ENCODE measurements around the gene RIPOR3.
"Not testable (repeated sequence)": the region's sequence is repeated elsewhere in the genome, so short reads cannot be mapped to it uniquely, and the experiment has no call there.

Gene RIPOR3

GRCh38 chr20:50698255-50698654 lies 6.9 kb upstream of the RIPOR3 start:
- not testable (repeated sequence) for H3K27me3 ChIP-seq (ENCODE audit: control insufficient read depth, insufficient read depth, low read length); H3K36me3 ChIP-seq (ENCODE audit: control insufficient read depth, low read depth, low read length); H3K4me3 ChIP-seq (ENCODE audit: low read length); H3K9me3 ChIP-seq (ENCODE audit: control insufficient read depth, low read depth, low read length); H3K4me1 ChIP-seq (ENCODE audit: control insufficient read depth, low read depth, low read length); H3K9ac ChIP-seq (ENCODE audit: low read length); H3K27ac ChIP-seq (ENCODE audit: low read length)

GRCh38 chr20:50695135-50695872 lies 4.0 kb upstream of the RIPOR3 start:
- Histone ChIP-seq H3K9me3 (ENCODE audit: control insufficient read depth, low read depth, low read length) (no peaks in the 10 kb centered on the region), H3K9ac (ENCODE audit: low read length) (no peak overlapping the region), H3K4me3 (ENCODE audit: low read length) (no peak overlapping the region), H3K4me1 (ENCODE audit: control insufficient read depth, low read depth, low read length) (peaks cover 15% of the 10 kb centered on the region), H3K27ac (ENCODE audit: low read length) (no peak overlapping the region), H3K27me3 (ENCODE audit: control insufficient read depth, insufficient read depth, low read length) (peaks cover 7% of the 10 kb centered on the region), H3K36me3 (ENCODE audit: control insufficient read depth, low read depth, low read length) (no peaks in the 10 kb centered on the region)

- no peak overlapping the region for H3K9ac ChIP-seq (ENCODE audit: low read length)
Observed at GRCh38 chr20:50694379-50695134, 3.2 kb upstream of the RIPOR3 start.

GRCh38 chr20:50693001-50693400 lies 1.7 kb upstream of the RIPOR3 start:
- Histone ChIP-seq H3K9ac (ENCODE audit: low read length) (no peak overlapping the region), H3K36me3 (ENCODE audit: control insufficient read depth, low read depth, low read length) (no peaks in the 10 kb centered on the region), H3K9me3 (ENCODE audit: control insufficient read depth, low read depth, low read length) (no peaks in the 10 kb centered on the region), H3K4me3 (ENCODE audit: low read length) (no peak overlapping the region), H3K27me3 (ENCODE audit: control insufficient read depth, insufficient read depth, low read length) (peaks cover 15% of the 10 kb centered on the region), H3K4me1 (ENCODE audit: control insufficient read depth, low read depth, low read length) (peaks cover 23% of the 10 kb centered on the region), H3K27ac (ENCODE audit: low read length) (no peak overlapping the region)

More at GRCh38 chr20:50694379-50695134, 3.2 kb upstream of the RIPOR3 start:
- Histone ChIP-seq H3K9me3 (ENCODE audit: control insufficient read depth, low read depth, low read length) (no peaks in the 10 kb centered on the region), H3K36me3 (ENCODE audit: control insufficient read depth, low read depth, low read length) (no peaks in the 10 kb centered on the region), H3K27me3 (ENCODE audit: control insufficient read depth, insufficient read depth, low read length) (peaks cover 13% of the 10 kb centered on the region), H3K4me1 (ENCODE audit: control insufficient read depth, low read depth, low read length) (peaks cover 22% of the 10 kb centered on the region), H3K27ac (ENCODE audit: low read length) (no peak overlapping the region), H3K4me3 (ENCODE audit: low read length) (no peak overlapping the region)

- Histone ChIP-seq H3K36me3 (ENCODE audit: control insufficient read depth, low read depth, low read length) (no peaks in the 10 kb centered on the region), H3K4me3 (ENCODE audit: low read length) (no peak overlapping the region), H3K9ac (ENCODE audit: low read length) (peak overlapping the region; percentile 25), H3K4me1 (ENCODE audit: control insufficient read depth, low read depth, low read length) (peaks cover 23% of the 10 kb centered on the region), H3K27me3 (ENCODE audit: control insufficient read depth, insufficient read depth, low read length) (peaks cover 15% of the 10 kb centered on the region), H3K27ac (ENCODE audit: low read length) (no peak overlapping the region), H3K9me3 (ENCODE audit: control insufficient read depth, low read depth, low read length) (no peaks in the 10 kb centered on the region)
Observed at GRCh38 chr20:50692552-50692933, 1.2 kb upstream of the RIPOR3 start.

GRCh38 chr20:50691573-50692551 lies 520 bp upstream of the RIPOR3 start:
- peak overlapping the region; percentile 25 for H3K9ac ChIP-seq (ENCODE audit: low read length)
- peaks cover 23% of the 10 kb centered on the region for H3K4me1 ChIP-seq (ENCODE audit: control insufficient read depth, low read depth, low read length)
- no peaks in the 10 kb centered on the region for H3K36me3 ChIP-seq (ENCODE audit: control insufficient read depth, low read depth, low read length)
- H3K27me3 ChIP-seq (ENCODE audit: control insufficient read depth, insufficient read depth, low read length), result peaks cover 15% of the 10 kb centered on the region
- no peak overlapping the region for H3K27ac ChIP-seq (ENCODE audit: low read length)
- no peaks in the 10 kb centered on the region for H3K9me3 ChIP-seq (ENCODE audit: control insufficient read depth, low read depth, low read length)
- H3K4me3 ChIP-seq (ENCODE audit: low read length), result peak overlapping the region; percentile 64

- H3K4me3 ChIP-seq (ENCODE audit: low read length), result peak overlapping the region; percentile 64
- no peak overlapping the region for H3K9ac ChIP-seq (ENCODE audit: low read length)
- H3K27ac ChIP-seq (ENCODE audit: low read length), result no peak overlapping the region
- H3K4me1 ChIP-seq (ENCODE audit: control insufficient read depth, low read depth, low read length), result peaks cover 23% of the 10 kb centered on the region
- no peaks in the 10 kb centered on the region for H3K9me3 ChIP-seq (ENCODE audit: control insufficient read depth, low read depth, low read length)
- no peaks in the 10 kb centered on the region for H3K36me3 ChIP-seq (ENCODE audit: control insufficient read depth, low read depth, low read length)
- H3K27me3 ChIP-seq (ENCODE audit: control insufficient read depth, insufficient read depth, low read length), result peaks cover 15% of the 10 kb centered on the region
Observed at GRCh38 chr20:50689864-50690649, 1.3 kb downstream of the RIPOR3 start.

GRCh38 chr20:50688256-50688975 lies 2.9 kb downstream of the RIPOR3 start:
- H3K27me3 ChIP-seq (ENCODE audit: control insufficient read depth, insufficient read depth, low read length), result peaks cover 15% of the 10 kb centered on the region
- no peaks in the 10 kb centered on the region for H3K36me3 ChIP-seq (ENCODE audit: control insufficient read depth, low read depth, low read length)
- no peak overlapping the region for H3K4me3 ChIP-seq (ENCODE audit: low read length)
- H3K9ac ChIP-seq (ENCODE audit: low read length), result no peak overlapping the region
- H3K9me3 ChIP-seq (ENCODE audit: control insufficient read depth, low read depth, low read length), result no peaks in the 10 kb centered on the region
- peaks cover 23% of the 10 kb centered on the region for H3K4me1 ChIP-seq (ENCODE audit: control insufficient read depth, low read depth, low read length)
- no peak overlapping the region for H3K27ac ChIP-seq (ENCODE audit: low read length)

GRCh38 chr20:50686821-50687220 lies 4.5 kb downstream of the RIPOR3 start:
- Histone ChIP-seq H3K27ac (ENCODE audit: low read length) (no peak overlapping the region), H3K27me3 (ENCODE audit: control insufficient read depth, insufficient read depth, low read length) (peaks cover 15% of the 10 kb centered on the region), H3K4me3 (ENCODE audit: low read length) (no peak overlapping the region), H3K9ac (ENCODE audit: low read length) (no peak overlapping the region), H3K36me3 (ENCODE audit: control insufficient read depth, low read depth, low read length) (no peaks in the 10 kb centered on the region), H3K9me3 (ENCODE audit: control insufficient read depth, low read depth, low read length) (no peaks in the 10 kb centered on the region), H3K4me1 (ENCODE audit: control insufficient read depth, low read depth, low read length) (peaks cover 15% of the 10 kb centered on the region)

- Histone ChIP-seq H3K9me3 (ENCODE audit: control insufficient read depth, low read depth, low read length) (no peaks in the 10 kb centered on the region), H3K4me3 (ENCODE audit: low read length) (no peak overlapping the region), H3K36me3 (ENCODE audit: control insufficient read depth, low read depth, low read length) (no peaks in the 10 kb centered on the region), H3K27me3 (ENCODE audit: control insufficient read depth, insufficient read depth, low read length) (no peaks in the 10 kb centered on the region), H3K4me1 (ENCODE audit: control insufficient read depth, low read depth, low read length) (no peaks in the 10 kb centered on the region), H3K27ac (ENCODE audit: low read length) (no peak overlapping the region), H3K9ac (ENCODE audit: low read length) (no peak overlapping the region)
Observed at GRCh38 chr20:50683570-50683969, 7.8 kb downstream of the RIPOR3 start.

Measured in iPS-18a (cell line).